SK-N-SH (cell line): ENCODE results near the gene TMOD3.

Source experiments
- CTCF ChIP-seq: fragments of 200-600 bp; sonication (generic); IDR thresholded peaks from 2 replicates; pipeline ENCODE4 v1.6.1; 2017; ENCODE audit warnings: antibody characterized with exemption, mild to moderate bottlenecking, moderate library complexity
- GATA2 ChIP-seq: sonication (generic); formaldehyde crosslinking; IDR thresholded peaks from 2 replicates; pipeline ENCODE4 v1.5.0; 2020; ENCODE audit warnings: mild to moderate bottlenecking, missing genetic modification reagents
- MAX ChIP-seq: IDR thresholded peaks from 2 replicates; pipeline ENCODE4 v1.4.0; 2012; ENCODE audit warnings: low read depth
- RAD21 ChIP-seq: IDR thresholded peaks from 2 replicates; pipeline ENCODE4 v1.6.1; 2012; ENCODE audit warnings: mild to moderate bottlenecking, low read length
- RCOR1 ChIP-seq: fragments of 150-350 bp; IDR thresholded peaks from 2 replicates; pipeline ENCODE4 v1.6.1; 2017; ENCODE audit warnings: antibody characterized with exemption, low read length

GRCh38 chr15:51816611-51817010, 12.8 kb upstream of the TMOD3 start:
- TF ChIP-seq RAD21, result no peak
- TF ChIP-seq RCOR1, result no peak
- no peak for TF ChIP-seq GATA2
- TF ChIP-seq CTCF, result no peak
- TF ChIP-seq MAX, result no peak
